ENCODE data around the gene USP17L11.
"Not testable (repeated sequence)": the region's sequence is repeated elsewhere in the genome, so short reads cannot be mapped to it uniquely, and the experiment has no call there.

The USP17L11 gene

GRCh38 chr4:9214701-9215100, 504 bp upstream of the USP17L11 start:
- not testable (repeated sequence) for H3K79me1 ChIP-seq (ENCODE audit: low read depth, low read length); H3K4me2 ChIP-seq (ENCODE audit: insufficient read depth, low read length, poor library complexity, severe bottlenecking); H3K23ac ChIP-seq (ENCODE audit: low read depth, low read length, poor library complexity); H3K27me3 ChIP-seq (ENCODE audit: control insufficient read depth in 3 of 3, insufficient read depth in 3 of 3, low read depth in 1 of 3, low read length in 3 of 3); H4K8ac ChIP-seq (ENCODE audit: low read depth, low read length); H3K9me3 ChIP-seq (replicated peaks in 1 of 2; ENCODE audit: control insufficient read depth in 2 of 2, insufficient read depth in 1 of 2, low read depth in 1 of 2, low read length in 2 of 2); H2AK5ac ChIP-seq (ENCODE audit: low read depth, low read length); H3K36me3 ChIP-seq (replicated peaks in 1 of 2; ENCODE audit: control insufficient read depth in 2 of 2, insufficient read depth in 2 of 2, low read length in 2 of 2); H2BK15ac ChIP-seq (ENCODE audit: low read length); H2BK5ac ChIP-seq (ENCODE audit: low read length); H2BK12ac ChIP-seq (ENCODE audit: low read length); H3K4ac ChIP-seq (ENCODE audit: low read length); H3K14ac ChIP-seq (ENCODE audit: low read length); H2AFZ ChIP-seq (ENCODE audit: low read length); H3K9ac ChIP-seq (ENCODE audit: low read depth, low read length, poor library complexity); H3K4me3 ChIP-seq (ENCODE audit: low read length in 2 of 2); H4K91ac ChIP-seq (ENCODE audit: low read depth, low read length, poor library complexity); H3K27ac ChIP-seq (replicated peaks; ENCODE audit: low read length); DNase-seq (ENCODE audit: low spot score); H2BK120ac ChIP-seq (ENCODE audit: low read depth, low read length); H3K18ac ChIP-seq (ENCODE audit: low read length); H3K4me1 ChIP-seq (ENCODE audit: control insufficient read depth in 2 of 2, insufficient read depth in 1 of 2, low read depth in 1 of 2, low read length in 2 of 2)
- no CpG with 5 or more reads among the region's 14 CpGs for WGBS, 2 donors (ENCODE audit: extremely low coverage in 2 of 2, insufficient read length in 2 of 2, insufficient replicate concordance in 1 of 2)

GRCh38 chr4:9219852-9220251, 4.6 kb downstream of the USP17L11 start, which contains the start of gene USP17L12:
USP17L12 (plus strand) TSS chr4:9220152; CDS start chr4:9220152, 0 bp downstream.
- H2BK120ac ChIP-seq (ENCODE audit: low read depth, low read length); H3K23ac ChIP-seq (ENCODE audit: low read depth, low read length, poor library complexity); H2BK5ac ChIP-seq (ENCODE audit: low read length); H3K27ac ChIP-seq (replicated peaks; ENCODE audit: low read length); DNase-seq (ENCODE audit: low spot score); H2BK12ac ChIP-seq (ENCODE audit: low read length); H3K36me3 ChIP-seq (replicated peaks in 1 of 2; ENCODE audit: control insufficient read depth in 2 of 2, insufficient read depth in 2 of 2, low read length in 2 of 2); H3K79me1 ChIP-seq (ENCODE audit: low read depth, low read length); H2BK15ac ChIP-seq (ENCODE audit: low read length); H4K91ac ChIP-seq (ENCODE audit: low read depth, low read length, poor library complexity); H3K4ac ChIP-seq (ENCODE audit: low read length); H3K18ac ChIP-seq (ENCODE audit: low read length); H2AFZ ChIP-seq (ENCODE audit: low read length); H3K4me3 ChIP-seq (ENCODE audit: low read length in 2 of 2); H2AK5ac ChIP-seq (ENCODE audit: low read depth, low read length); H3K9me3 ChIP-seq (replicated peaks in 1 of 2; ENCODE audit: control insufficient read depth in 2 of 2, insufficient read depth in 1 of 2, low read depth in 1 of 2, low read length in 2 of 2); H3K27me3 ChIP-seq (ENCODE audit: control insufficient read depth in 3 of 3, insufficient read depth in 3 of 3, low read depth in 1 of 3, low read length in 3 of 3); H3K4me2 ChIP-seq (ENCODE audit: insufficient read depth, low read length, poor library complexity, severe bottlenecking); H3K4me1 ChIP-seq (ENCODE audit: control insufficient read depth in 2 of 2, insufficient read depth in 1 of 2, low read depth in 1 of 2, low read length in 2 of 2); H3K14ac ChIP-seq (ENCODE audit: low read length); H3K9ac ChIP-seq (ENCODE audit: low read depth, low read length, poor library complexity); H4K8ac ChIP-seq (ENCODE audit: low read depth, low read length): not testable (repeated sequence)
- no CpG with 5 or more reads among the region's 13 CpGs for WGBS, 2 donors (ENCODE audit: extremely low coverage in 2 of 2, insufficient read length in 2 of 2, insufficient replicate concordance in 1 of 2)

GRCh38 chr4:9224596-9224995, 9.4 kb downstream of the USP17L11 start, which contains the start of gene USP17L13:
USP17L13 (plus strand) TSS chr4:9224896; CDS start chr4:9224896, 0 bp downstream.
- H2BK12ac ChIP-seq (ENCODE audit: low read length); H2BK120ac ChIP-seq (ENCODE audit: low read depth, low read length); H2AK5ac ChIP-seq (ENCODE audit: low read depth, low read length); H3K23ac ChIP-seq (ENCODE audit: low read depth, low read length, poor library complexity); H2BK15ac ChIP-seq (ENCODE audit: low read length); H2AFZ ChIP-seq (ENCODE audit: low read length); H3K36me3 ChIP-seq (replicated peaks in 1 of 2; ENCODE audit: control insufficient read depth in 2 of 2, insufficient read depth in 2 of 2, low read length in 2 of 2); H3K18ac ChIP-seq (ENCODE audit: low read length); H3K27ac ChIP-seq (replicated peaks; ENCODE audit: low read length); H4K8ac ChIP-seq (ENCODE audit: low read depth, low read length); DNase-seq (ENCODE audit: low spot score); H3K79me1 ChIP-seq (ENCODE audit: low read depth, low read length); H4K91ac ChIP-seq (ENCODE audit: low read depth, low read length, poor library complexity); H3K9ac ChIP-seq (ENCODE audit: low read depth, low read length, poor library complexity); H3K14ac ChIP-seq (ENCODE audit: low read length); H3K27me3 ChIP-seq (ENCODE audit: control insufficient read depth in 3 of 3, insufficient read depth in 3 of 3, low read depth in 1 of 3, low read length in 3 of 3); H3K4me3 ChIP-seq (ENCODE audit: low read length in 2 of 2); H3K4me1 ChIP-seq (ENCODE audit: control insufficient read depth in 2 of 2, insufficient read depth in 1 of 2, low read depth in 1 of 2, low read length in 2 of 2); H3K4me2 ChIP-seq (ENCODE audit: insufficient read depth, low read length, poor library complexity, severe bottlenecking); H3K4ac ChIP-seq (ENCODE audit: low read length); H3K9me3 ChIP-seq (replicated peaks in 1 of 2; ENCODE audit: control insufficient read depth in 2 of 2, insufficient read depth in 1 of 2, low read depth in 1 of 2, low read length in 2 of 2); H2BK5ac ChIP-seq (ENCODE audit: low read length): not testable (repeated sequence)
- WGBS, 2 donors (ENCODE audit: extremely low coverage in 2 of 2, insufficient read length in 2 of 2, insufficient replicate concordance in 1 of 2), result no CpG with 5 or more reads among the region's 14 CpGs

- not testable (repeated sequence) for H3K9ac ChIP-seq (ENCODE audit: low read depth, low read length, poor library complexity); DNase-seq (ENCODE audit: low spot score); H2BK15ac ChIP-seq (ENCODE audit: low read length); H2BK12ac ChIP-seq (ENCODE audit: low read length); H2AFZ ChIP-seq (ENCODE audit: low read length); H3K4ac ChIP-seq (ENCODE audit: low read length); H3K14ac ChIP-seq (ENCODE audit: low read length); H3K18ac ChIP-seq (ENCODE audit: low read length); H3K4me1 ChIP-seq (ENCODE audit: control insufficient read depth in 2 of 2, insufficient read depth in 1 of 2, low read depth in 1 of 2, low read length in 2 of 2); H2AK5ac ChIP-seq (ENCODE audit: low read depth, low read length); H3K23ac ChIP-seq (ENCODE audit: low read depth, low read length, poor library complexity); H3K27ac ChIP-seq (replicated peaks; ENCODE audit: low read length); H3K4me3 ChIP-seq (ENCODE audit: low read length in 2 of 2); H4K8ac ChIP-seq (ENCODE audit: low read depth, low read length); H3K4me2 ChIP-seq (ENCODE audit: insufficient read depth, low read length, poor library complexity, severe bottlenecking); H2BK120ac ChIP-seq (ENCODE audit: low read depth, low read length); H2BK5ac ChIP-seq (ENCODE audit: low read length); H4K91ac ChIP-seq (ENCODE audit: low read depth, low read length, poor library complexity); H3K27me3 ChIP-seq (ENCODE audit: control insufficient read depth in 3 of 3, insufficient read depth in 3 of 3, low read depth in 1 of 3, low read length in 3 of 3); H3K36me3 ChIP-seq (replicated peaks in 1 of 2; ENCODE audit: control insufficient read depth in 2 of 2, insufficient read depth in 2 of 2, low read length in 2 of 2); H3K79me1 ChIP-seq (ENCODE audit: low read depth, low read length); H3K9me3 ChIP-seq (replicated peaks in 1 of 2; ENCODE audit: control insufficient read depth in 2 of 2, insufficient read depth in 1 of 2, low read depth in 1 of 2, low read length in 2 of 2)
- no CpG with 5 or more reads among the region's 8 CpGs for WGBS, 2 donors (ENCODE audit: extremely low coverage in 2 of 2, insufficient read length in 2 of 2, insufficient replicate concordance in 1 of 2)
These were observed 15.0 kb downstream of the USP17L11 start for GRCh38 chr4:9230249-9230648.

Measured in neuronal stem cell (in vitro differentiated cells).